HG03354 (cell line): ENCODE results near the gene RAX2.

Experiments
- ATAC-seq: cut with Tn5 transposase; IDR thresholded peaks from one replicate; pipeline ENCODE4 v1.9.1; 2021; ENCODE audit warnings: mild to moderate bottlenecking; ENCODE audit not compliant: unreplicated experiment, poor library complexity, severe bottlenecking

RAX2 gene

DNA sequence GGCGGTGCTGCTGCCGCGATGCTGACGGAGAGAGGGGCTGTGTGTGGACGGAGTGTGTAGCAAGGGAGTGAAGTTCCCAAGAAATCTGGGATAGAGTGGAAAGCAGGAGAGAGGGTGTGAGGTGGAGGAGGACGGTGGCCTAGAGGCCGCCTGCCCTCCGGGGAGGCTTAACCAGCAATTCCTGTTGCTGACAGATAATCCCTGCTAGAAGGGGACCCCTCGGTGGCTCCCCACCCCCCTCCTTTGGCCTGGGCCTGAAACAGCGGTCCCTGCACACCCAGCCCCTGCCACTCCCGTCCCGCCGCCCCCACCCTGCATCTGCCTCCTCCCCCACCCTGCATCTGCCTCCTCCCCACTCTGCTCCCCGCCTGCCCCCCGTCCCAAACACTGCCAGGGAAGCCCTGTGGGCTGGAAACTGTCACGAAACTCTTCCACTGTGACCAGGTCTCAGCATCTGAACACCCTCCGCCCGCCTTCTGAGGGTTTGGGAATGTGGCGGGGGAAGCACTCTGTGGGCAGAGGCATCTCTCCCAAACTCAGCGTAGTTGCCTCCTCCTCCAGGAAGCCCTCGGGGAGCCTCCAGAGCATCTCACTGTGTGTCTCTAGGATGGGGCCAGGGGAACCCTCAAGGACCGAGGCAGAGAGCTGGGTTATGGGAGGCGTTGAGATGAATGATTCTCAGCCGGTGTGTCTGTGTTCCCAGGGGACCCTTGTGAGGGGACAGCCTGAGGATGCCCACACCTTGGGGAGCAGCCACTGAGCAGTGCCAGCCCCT, 31.3 kb upstream of the RAX2 start:
- ATAC-seq = no peak

GRCh38 chr19:3801412-3802096, 29.5 kb upstream of the RAX2 start:
- no peak for ATAC-seq

- ATAC-seq = no peak
These were observed 29.0 kb upstream of the RAX2 start for GRCh38 chr19:3800996-3801395.

GRCh38 chr19:3798137-3798536, 26.1 kb upstream of the RAX2 start:
- ATAC-seq = no peak

DNA sequence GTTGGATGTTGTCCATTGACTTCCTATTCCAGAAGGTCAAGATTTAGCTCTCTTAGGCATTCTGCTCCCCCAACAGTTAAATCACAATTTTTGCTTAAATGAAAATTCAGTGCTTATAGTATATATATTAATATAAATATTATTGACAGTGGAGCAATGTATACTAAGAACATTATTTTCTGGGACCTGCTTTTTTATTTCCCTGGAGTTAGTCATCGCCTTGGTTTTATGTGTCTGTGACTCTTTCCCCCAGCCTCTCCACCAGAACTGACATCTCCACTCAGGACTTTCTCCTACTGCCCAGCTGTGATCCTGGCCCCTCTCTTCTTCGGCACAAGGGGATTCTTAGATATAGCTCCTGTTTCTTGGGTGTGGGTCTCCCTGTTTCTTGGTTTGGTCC, 24.3 kb upstream of the RAX2 start:
- no peak for ATAC-seq

GRCh38 chr19:3793799-3794198, 21.8 kb upstream of the RAX2 start:
- ATAC-seq = no peak

GRCh38 chr19:3792114-3792513, 20.1 kb upstream of the RAX2 start:
- ATAC-seq = no peak

GRCh38 chr19:3790941-3791340, 18.9 kb upstream of the RAX2 start:
- ATAC-seq = no peak

- ATAC-seq = no peak
These were observed 18.2 kb upstream of the RAX2 start for GRCh38 chr19:3790209-3790734.

DNA sequence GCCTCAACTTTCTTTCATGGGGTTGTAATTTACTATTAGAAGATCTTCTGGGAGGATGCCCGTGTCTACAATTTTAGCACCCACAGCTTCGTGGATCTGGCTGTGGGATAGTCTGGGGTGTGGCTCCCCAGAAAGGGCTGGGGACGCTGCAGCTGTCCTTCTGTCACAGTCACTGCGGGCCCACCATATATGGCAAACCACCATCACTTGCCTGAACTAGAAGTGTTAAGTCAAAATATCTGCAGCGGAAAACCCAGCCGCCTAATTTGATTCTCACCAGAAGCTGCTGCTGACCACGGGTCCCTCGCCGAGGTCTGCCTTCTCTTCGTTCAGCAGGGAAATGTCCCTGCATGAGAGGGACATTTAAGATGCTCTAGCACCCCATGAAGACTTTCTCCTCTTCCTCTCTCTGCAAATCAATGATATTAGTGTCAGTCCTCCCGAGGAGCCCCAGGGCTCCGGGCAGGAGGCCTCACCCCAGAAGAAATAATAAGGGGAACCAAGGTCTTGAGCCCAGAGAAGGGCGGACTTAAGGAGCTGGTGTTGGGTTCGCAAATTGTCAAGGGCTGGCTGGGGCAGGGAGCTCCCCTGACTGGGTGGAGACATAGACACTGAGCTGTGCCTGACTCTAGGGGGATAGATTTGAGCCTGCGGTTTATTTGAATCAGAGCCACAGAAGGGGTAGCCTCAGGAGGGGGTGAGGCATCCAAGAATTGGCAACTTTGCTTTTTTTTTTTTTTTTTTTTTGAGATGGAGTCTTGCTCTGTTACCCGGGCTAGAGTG, 17.2 kb upstream of the RAX2 start:
- ATAC-seq = no peak

DNA sequence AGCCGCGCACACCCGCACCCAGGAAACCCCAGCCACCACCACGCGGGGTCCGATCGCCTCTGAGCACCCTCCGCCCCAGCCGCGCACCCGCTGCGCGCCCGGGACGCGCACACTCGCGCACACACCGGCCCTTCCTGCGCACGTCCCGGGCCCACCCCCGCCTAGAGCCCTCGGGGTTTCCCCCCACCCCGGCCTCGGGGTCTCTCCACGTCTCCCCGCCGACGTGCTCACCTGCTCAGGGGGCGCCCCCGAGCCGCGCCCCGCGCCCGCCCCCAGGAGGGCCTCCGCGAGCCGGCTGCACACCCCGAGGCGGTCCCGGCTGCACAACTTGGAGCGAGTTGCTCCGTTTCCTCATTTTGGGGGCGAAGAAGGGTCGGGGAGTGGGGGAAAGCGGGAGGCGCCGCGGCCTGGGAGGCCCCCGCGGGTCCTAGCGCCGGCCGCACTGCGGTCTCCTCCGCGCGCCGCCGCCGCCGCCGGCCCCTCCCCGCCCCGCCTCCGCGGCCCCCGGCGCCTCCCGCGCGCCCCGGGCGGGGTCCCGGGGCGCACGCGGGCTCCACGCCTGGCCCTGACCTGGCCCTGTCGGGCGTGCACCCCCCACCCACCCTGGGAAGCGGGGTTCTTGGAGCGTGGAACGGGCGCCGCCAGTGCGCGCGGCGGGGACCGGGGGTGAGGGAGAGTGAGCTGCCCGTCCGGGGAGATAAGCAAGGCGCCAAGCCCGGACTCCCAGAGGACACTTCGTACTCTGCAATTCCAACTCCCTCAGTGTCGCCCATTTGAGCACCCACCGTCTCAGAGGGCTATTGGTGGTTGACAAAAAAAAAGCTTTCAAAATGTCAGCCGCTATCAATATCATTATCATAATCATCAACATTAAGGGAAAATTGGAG, 14.2 kb upstream of the RAX2 start, which contains the start of gene MATK:
TSS of gene MATK (minus strand) at position 444 of the 887 bp plus-strand sequence. CDS start 1,246 bp downstream, outside the sequence.
- no peak for ATAC-seq

GRCh38 chr19:3785451-3785937, 13.5 kb upstream of the RAX2 start:
- ATAC-seq = no peak

DNA sequence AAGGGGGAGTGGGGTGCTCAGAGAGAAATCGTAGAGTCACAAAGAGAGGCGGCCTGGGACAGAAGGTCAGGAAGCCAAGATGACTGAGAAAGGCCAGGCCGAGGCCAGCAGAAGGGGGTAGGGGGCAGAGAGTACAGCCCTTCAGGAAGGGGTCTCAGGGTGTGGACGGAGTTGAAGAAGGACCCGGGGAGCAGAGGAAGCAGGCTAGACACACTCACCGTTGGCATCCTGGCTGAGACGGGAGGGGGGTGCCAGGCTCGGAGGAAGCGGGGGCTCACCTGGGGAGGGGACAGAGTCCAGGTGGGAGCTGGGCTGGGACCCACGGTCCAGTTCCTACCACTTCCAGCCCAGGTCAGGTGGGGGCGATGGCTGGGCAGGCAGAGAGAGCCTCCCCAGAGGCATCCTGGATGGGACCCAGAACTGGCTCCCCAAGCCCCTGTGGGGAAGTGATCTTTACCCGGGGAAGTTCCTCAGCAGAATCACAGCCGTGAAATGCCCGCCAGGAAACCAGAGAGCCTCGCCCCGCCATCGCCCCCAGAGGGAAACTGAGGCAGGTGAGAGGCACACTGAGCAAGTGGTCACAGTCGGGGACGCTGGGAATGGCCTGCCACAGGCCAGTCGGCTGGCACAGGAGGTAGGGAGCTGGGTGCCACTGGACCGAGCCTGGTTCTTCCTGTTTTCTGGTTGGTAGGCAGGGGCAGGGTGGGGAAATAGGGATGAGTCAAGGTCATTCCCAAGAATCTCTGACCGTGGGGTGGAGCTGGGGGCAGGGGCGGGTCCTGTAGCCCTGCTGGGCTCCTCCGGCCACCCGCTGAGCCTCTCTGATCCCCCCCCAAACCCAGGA, 12.8 kb upstream of the RAX2 start:
- ATAC-seq = no peak

GRCh38 chr19:3783660-3784584, 11.9 kb upstream of the RAX2 start:
- ATAC-seq = no peak

GRCh38 chr19:3782903-3783302, 10.9 kb upstream of the RAX2 start:
- ATAC-seq = no peak

GRCh38 chr19:3782330-3782729, 10.3 kb upstream of the RAX2 start:
- no peak for ATAC-seq

DNA sequence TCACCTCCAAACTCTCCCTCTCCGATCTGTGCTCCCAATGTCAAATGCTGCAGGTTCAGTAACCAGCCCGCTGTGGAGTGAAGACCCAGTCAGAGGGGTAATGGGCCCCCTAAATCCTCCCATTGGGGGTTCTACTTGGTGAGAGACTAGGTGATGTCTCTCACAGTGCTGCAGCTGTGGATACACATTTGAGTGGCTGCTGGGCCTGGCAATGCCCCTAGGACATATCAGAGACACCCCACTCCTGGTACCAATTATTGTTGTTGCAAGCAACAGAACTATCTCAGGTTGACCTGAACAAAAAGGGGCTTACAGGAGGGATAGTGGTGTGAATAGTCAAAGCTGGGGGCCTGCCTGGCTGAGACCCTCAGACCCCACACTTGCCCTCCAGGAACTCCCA, 9.6 kb upstream of the RAX2 start:
- no peak for ATAC-seq
